Gastroesophageal sphincter (tissue), 3 donors: ENCODE measurements around the gene SIPA1L2.

Source experiments
- CTCF ChIP-seq, 4 experiments: fragments of 200-600 bp in 2 of 4; fragments of 450-650 bp in 2 of 4; sonication (generic) in 1 of 4; IDR thresholded peaks; one replicate each; pipeline ENCODE4 v1.5.1; 2017 to 2019; ENCODE audit warnings: antibody characterized with exemption in 4 of 4, mild to moderate bottlenecking in 2 of 4, moderate library complexity in 2 of 4
- EP300 ChIP-seq: sonication (generic); formaldehyde crosslinking; IDR thresholded peaks from one replicate; pipeline ENCODE4 v1.6.1; 2017; ENCODE audit warnings: antibody characterized with exemption, mild to moderate bottlenecking
- POLR2A ChIP-seq, 2 donors: fragments of 450-650 bp; IDR thresholded peaks; one replicate each; pipeline ENCODE4 v1.6.1; 2017; ENCODE audit warnings: antibody characterized with exemption in 2 of 2, mild to moderate bottlenecking in 2 of 2, moderate library complexity in 1 of 2
- POLR2AphosphoS5 ChIP-seq: sonication (generic); formaldehyde crosslinking; IDR thresholded peaks from one replicate; pipeline ENCODE4 v1.6.1; 2017; ENCODE audit warnings: antibody characterized with exemption

DNA sequence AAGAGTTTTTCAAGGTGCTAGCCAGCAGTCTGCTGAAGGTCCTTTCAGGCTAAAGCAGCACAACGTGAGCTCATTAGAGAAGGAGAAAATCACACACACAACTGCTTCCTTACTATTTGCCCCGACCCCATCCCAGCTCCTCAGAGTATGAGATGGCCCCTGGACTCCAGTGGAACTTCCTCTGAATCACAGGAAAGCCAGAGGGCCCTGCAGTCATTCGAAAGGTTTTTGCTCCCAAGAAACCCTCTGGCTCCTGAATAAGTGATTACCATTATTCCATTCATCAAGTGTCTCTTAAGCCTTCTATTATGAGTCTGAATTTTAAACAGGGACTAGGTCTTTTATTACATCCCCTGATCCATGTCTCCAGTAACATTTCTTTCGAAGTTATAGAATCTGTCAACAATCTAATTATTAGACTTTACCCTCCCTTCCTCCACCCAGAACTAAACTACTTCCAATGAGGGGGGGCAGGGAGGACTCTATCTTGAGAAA is 14.6 kb downstream of the SIPA1L2 start:
- TF ChIP-seq CTCF (IDR thresholded peaks at IDR 0.05) (no peak), POLR2A (IDR thresholded peaks at IDR 0.05) (no peak), POLR2AphosphoS5 (no peak), EP300 (no peak)
